ENCODE measurements around the gene CT45A1.
"Not testable (repeated sequence)": the region's sequence is repeated elsewhere in the genome, so short reads cannot be mapped to it uniquely, and the experiment has no call there.

The CT45A1 gene

GRCh38 chrX:135713183-135713689 is at the start of gene CT45A1:
TSS of gene CT45A1 (plus strand) at chrX:135713639. CDS start at chrX:135718941, 5,302 bp downstream.
- DNase-seq: peak; percentile 60

DNA sequence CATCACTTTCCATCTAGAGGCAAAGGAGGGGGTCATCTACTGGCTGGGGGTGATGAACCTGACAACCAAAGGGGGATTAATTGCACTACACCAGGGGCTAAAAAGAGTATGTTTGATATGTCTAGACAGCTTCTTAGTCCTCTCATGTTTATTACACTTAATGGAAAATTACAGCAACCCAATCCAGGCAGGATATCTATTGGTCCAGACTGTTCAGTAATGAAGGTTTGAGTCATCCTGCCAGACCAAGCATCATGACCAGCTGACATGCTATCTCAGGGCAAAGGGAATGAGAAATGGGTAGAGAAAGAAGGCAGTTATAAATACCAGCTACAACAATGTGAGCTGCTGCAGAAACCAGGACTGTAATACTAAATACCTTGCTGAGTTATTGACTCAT is 40.5 kb upstream of the CT45A1 start:
- DNase-seq: not testable (repeated sequence)

DNA sequence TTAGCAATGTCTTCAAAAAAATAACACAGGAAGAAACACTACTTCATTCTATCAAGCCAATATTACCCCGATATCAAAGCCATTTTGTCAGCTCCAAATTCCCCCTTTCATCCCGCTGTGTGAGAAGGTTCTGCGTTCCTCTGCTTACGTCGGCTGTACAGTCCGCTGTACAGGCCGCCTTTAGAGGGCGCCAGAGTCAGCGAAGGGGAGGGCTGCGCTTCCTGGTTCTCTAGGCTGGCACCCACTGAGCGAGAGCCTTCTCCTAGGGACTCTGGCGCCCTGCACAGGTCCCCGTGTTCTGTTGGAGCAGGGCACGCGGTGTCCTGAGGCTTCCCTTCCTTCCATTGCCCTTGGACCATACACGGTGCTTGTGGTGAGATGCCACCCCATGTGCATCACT is 25.3 kb upstream of the CT45A1 start:
- peak; percentile 48 for DNase-seq

DNA sequence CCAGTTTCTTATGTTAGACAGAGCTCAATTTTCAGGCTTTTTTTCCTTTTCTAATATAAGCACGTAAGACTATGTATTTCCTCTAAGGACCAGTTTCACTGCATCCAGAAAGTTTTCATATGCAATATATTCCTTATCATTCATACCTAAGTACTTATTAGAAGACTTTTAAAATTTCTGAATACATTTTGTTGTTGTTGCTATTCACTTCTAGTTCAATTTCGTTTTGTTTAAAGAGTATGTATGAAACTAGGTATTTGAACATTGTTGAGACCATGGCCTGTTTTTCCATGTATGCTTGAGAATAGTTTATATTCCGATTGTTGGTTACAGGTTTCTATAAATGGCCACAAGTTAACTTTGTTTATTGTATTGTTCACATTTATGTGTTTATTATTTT is 18.0 kb upstream of the CT45A1 start:
- no peak for DNase-seq

DNA sequence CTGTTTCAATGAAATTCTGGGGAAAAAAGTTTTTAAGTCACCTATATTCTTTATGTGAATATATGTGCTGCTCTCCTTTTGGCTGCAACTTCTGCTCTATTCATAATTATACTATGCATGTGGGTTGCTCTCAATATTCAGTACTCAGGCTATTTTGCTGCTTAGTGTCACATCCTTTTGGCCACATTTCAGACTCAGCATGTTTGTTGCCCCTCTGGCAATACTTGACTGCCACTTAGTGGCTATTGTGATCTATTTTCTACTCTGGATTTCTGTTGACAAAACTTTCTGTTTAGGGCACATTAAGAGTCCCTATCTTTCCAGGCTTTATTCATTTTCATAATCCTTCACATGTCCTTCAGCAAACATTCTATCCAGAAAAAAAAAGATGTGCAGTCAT is 15.8 kb upstream of the CT45A1 start:
- no peak for DNase-seq

DNA sequence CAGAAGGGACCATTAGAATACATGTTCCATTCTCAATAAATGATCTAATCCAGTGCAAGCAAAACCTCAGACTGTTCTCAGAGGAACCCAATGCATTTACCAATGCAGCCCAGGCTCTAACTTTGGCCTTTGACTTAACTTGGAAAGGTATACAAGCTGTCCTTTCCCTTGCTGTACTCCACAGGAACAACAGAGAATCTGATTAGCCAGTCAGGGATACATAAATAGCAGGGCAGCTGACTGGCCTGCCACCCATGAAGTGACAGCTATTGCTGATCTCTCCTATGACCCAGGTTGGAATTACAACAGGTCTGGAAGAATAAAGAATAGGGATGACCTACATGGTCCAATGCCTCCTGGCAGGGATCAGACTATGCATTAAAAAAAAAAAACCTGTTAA is 14.5 kb upstream of the CT45A1 start:
- DNase-seq: no peak

DNA sequence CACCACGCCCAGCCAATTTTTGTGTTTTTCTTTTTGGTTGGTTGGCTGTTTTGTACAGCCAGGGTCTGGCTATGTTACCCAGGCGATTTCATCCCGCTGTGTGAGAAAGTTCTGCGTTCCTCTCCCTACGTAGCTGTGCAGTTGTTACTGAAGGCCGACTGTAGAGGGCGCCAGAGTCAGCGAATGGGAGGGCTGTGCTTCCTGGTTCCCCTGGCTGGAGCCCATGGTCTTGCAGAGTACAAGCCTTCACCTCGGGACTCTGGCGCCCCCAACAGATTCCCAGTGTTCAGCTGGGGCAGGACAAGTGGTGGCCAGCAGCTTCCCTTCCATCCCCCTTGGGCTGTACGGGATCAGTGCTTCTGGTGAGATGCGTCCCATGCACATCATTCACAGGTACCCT is 5.6 kb upstream of the CT45A1 start:
- peak; percentile 76 for DNase-seq

- no peak for DNase-seq
These were observed 356 bp downstream of the CT45A1 start for GRCh38 chrX:135713795-135714194.

DNA sequence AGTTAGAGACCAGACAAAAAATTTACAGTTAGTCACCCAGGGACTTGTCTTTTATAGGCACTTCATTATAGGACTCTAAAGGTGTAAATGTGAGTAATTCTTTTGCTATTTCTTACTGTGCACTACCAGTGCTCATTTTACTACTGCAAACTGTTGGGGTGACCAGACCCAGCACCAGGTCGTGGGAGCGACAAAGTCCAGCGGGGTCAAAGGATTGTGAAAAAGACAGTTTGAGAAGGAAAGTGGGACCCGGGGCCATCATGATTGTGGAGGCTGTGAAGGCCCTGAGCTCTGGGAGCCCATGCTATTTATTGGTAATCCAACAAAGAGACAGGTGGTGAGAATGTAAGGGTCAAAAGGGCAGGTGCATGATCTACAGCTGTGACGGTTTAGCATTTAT is 21.2 kb downstream of the CT45A1 start:
- not testable (repeated sequence) for DNase-seq

DNA sequence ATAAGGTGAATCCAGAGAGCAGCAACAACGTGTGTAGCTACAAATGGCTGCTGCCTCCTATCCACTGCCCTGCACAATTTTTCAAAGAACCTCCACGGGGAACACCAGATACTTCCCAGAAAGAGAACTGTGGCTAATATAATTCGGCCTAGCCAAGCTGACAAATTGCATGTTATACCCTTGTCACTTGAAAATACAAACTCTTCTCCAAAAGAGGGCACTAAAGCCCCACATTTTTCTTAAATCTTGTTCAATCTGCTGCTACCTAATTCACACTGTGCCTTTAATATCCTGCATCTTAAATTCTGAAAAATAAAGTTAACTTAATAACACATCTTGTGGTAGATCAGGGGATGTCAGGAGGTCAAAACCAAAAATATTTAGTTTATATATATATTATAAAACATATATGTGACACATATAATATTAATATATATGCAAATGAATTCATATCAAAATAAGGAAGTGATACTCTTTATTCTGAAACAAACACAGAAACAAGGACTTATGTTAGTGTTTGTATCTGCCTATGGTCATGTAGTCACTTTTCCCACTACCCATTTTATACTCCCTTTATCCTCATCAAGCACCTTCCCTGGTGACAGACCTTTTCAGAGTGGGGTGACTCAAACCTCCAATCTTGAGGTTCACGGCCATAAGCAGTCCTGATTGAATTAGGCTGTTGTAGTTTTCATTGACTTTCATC is 24.1 kb downstream of the CT45A1 start:
- DNase-seq: no peak

DNA sequence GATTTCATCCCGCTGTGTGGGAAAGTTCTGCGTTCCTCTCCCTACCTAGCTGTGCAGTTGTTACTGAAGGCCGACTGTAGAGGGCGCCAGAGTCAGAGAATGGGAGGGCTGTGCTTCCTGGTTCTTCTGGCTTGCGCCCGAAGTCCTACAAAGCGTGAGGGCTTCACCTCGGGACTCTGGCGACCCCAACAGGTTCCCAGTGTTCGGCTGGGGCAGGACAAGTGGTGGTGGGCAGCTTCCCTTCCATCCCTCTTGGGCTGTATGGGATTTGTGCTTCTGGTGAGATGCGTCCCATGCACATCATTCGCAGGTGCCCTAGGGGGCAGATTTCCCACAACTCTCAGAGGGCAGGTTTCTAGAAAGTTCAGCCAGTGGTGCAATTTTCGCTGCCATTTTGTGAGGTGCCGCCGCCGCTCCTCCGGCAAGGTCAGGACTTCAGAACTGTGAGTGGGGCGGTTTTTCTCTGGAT is 27.3 kb downstream of the CT45A1 start:
- DNase-seq: peak; percentile 79

- no peak for DNase-seq
These were observed 27.8 kb downstream of the CT45A1 start for GRCh38 chrX:135741192-135741715.

DNA sequence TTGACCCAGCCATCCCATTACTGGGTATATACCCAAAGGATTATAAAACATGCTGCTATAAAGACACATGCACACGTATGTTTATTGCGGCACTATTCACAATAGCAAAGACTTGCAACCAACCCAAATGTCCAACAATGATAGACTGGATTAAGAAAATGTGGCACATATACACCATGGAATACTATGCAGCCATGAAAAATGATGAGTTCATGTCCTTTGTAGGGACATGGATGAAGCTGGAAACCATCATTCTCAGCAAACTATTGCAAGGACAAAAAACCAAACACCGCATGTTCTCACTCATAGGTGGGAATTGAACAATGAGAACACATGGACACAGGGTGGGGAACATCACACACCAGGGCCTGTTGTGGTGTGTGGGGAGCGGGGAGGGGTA is 31.3 kb downstream of the CT45A1 start:
- DNase-seq: not testable (repeated sequence)

- DNase-seq: not testable (repeated sequence)
These were observed 54.7 kb downstream of the CT45A1 start, which contains the start of gene CT45A3 for GRCh38 chrX:135768091-135768490. TSS of gene CT45A3 (minus strand) at chrX:135768191. CDS start at chrX:135764444, 3,747 bp downstream.

Data from stimulated activated CD4-positive, alpha-beta T cell treated with anti-CD3 and anti-CD28 coated beads, Interleukin-15, amount 100 ng/mL, for 24 hours (primary cell).